ENCODE measurements around the gene ACBD6.
A peak's percentile ranks its signal among the peaks of the same experiment; 100 is the strongest.

ACBD6 gene

DNA sequence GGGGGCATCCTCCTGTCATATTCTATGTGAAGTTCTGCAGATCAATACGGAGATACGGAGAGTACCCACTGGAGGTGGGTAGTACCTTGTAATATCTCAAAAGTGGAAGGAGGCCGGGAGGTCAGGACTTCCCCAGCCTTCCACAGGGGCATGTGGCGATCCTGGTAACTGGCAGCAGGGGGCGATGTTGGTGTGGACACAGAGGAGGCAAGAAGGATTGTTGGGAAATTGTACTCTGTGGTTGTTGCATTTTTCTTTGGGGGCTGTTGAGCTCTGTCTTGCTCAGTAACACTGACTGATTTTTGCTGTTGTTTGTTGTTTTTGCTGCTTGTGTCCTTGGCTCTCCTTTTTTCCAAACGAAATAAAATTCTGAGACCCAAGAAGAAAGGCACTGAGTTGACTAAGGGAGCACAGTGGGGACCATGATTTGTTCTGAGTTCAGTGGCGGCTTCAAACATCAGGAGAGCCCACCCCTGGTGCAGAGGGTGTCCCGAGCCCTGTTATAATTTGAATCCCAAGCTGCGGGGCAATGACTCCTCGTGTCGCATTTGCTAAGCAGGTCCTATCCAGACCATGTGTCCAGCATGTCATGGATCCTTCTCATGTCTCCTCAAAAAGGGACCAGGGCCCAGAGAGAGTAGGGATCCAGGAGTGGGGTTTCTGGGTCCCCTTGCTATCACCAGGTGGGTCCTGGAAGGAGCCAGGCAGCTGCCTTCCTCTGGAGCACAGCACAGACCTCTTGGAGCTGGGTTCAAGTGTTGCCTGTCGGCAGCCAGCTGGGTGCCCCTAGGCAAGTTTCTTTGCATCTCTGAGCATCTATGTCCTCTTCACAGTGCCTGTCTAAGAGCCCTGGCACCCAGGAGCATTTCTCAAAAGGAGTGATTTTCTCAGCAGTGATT is 249.5 kb downstream of the ACBD6 start:
- ChIA-PET POLR2A (no interaction called here), CTCF (interaction anchor here (0.5 to 3.8 kb wide), 60 partner anchors 9 to 547 kb away, joined by 3 to 23 read pairs (median 3); no protein-coding TSS in a partner anchor)
- no peaks in the 10 kb centered on the region for H3K4me1 ChIP-seq (ENCODE audit: control insufficient read depth, insufficient read depth, low read length)
- no peaks in the 10 kb centered on the region for H3K9me3 ChIP-seq (ENCODE audit: control insufficient read depth, insufficient read depth, low read depth, low read length)
- no peak overlapping the region for H3K4me3 ChIP-seq (ENCODE audit: low read depth, low read length)
- TF ChIP-seq ZNF133 (tag by site-specific recombination; IDR thresholded peaks at IDR 0.05) (peak; percentile 42; the same call in 1 of the 2 replicates), ZFP37 (tag by site-specific recombination; IDR thresholded peaks at IDR 0.05) (0 out of 2 replicates have a peak, but pooled peaks have one; percentile 21), ZNF843 (tag by site-specific recombination; IDR thresholded peaks at IDR 0.05) (no peak), SP7 (tag by site-specific recombination; IDR thresholded peaks at IDR 0.05) (0 out of 2 replicates have a peak, but pooled peaks have one; percentile 17), ZNF350 (tag by site-specific recombination; IDR thresholded peaks at IDR 0.05) (no peak), GLIS1 (tag by site-specific recombination; IDR thresholded peaks at IDR 0.05) (peak; percentile 17; the same call in 1 of the 2 replicates), SCRT2 (tag by site-specific recombination; IDR thresholded peaks at IDR 0.05) (peak; percentile 39; the same call in 1 of the 2 replicates), ZNF423 (tag by site-specific recombination; IDR thresholded peaks at IDR 0.05) (no peak), ZNF366 (tag by site-specific recombination; conservative IDR thresholded peaks at IDR 0.05) (peak; percentile 38; the same call in 1 of the 2 replicates), ZNF248 (tag by site-specific recombination; IDR thresholded peaks at IDR 0.05) (no peak), ZNF501 (tag by site-specific recombination; IDR thresholded peaks at IDR 0.05) (0 out of 2 replicates have a peak, but pooled peaks have one; percentile 35), KLF8 (tag by site-specific recombination; IDR thresholded peaks at IDR 0.05) (0 out of 2 replicates have a peak, but pooled peaks have one; percentile 15), ZNF2 (tag by site-specific recombination; IDR thresholded peaks at IDR 0.05) (peak; percentile 99), ZNF654 (tag by site-specific recombination; IDR thresholded peaks at IDR 0.05; ENCODE audit: low read depth) (peak; percentile 94)
- TF ChIP-seq, protein P1, sequence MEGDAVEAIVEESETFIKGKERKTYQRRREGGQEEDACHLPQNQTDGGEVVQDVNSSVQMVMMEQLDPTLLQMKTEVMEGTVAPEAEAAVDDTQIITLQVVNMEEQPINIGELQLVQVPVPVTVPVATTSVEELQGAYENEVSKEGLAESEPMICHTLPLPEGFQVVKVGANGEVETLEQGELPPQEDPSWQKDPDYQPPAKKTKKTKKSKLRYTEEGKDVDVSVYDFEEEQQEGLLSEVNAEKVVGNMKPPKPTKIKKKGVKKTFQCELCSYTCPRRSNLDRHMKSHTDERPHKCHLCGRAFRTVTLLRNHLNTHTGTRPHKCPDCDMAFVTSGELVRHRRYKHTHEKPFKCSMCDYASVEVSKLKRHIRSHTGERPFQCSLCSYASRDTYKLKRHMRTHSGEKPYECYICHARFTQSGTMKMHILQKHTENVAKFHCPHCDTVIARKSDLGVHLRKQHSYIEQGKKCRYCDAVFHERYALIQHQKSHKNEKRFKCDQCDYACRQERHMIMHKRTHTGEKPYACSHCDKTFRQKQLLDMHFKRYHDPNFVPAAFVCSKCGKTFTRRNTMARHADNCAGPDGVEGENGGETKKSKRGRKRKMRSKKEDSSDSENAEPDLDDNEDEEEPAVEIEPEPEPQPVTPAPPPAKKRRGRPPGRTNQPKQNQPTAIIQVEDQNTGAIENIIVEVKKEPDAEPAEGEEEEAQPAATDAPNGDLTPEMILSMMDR (tag by site-specific recombination; IDR thresholded peaks at IDR 0.05) = peak; percentile 82
- TF ChIP-seq, protein P2, sequence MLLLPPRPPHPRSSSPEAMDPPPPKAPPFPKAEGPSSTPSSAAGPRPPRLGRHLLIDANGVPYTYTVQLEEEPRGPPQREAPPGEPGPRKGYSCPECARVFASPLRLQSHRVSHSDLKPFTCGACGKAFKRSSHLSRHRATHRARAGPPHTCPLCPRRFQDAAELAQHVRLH (tag by site-specific recombination; IDR thresholded peaks at IDR 0.05) = peak; percentile 68; the same call in 1 of the 2 replicates
- TF ChIP-seq, protein P3, sequence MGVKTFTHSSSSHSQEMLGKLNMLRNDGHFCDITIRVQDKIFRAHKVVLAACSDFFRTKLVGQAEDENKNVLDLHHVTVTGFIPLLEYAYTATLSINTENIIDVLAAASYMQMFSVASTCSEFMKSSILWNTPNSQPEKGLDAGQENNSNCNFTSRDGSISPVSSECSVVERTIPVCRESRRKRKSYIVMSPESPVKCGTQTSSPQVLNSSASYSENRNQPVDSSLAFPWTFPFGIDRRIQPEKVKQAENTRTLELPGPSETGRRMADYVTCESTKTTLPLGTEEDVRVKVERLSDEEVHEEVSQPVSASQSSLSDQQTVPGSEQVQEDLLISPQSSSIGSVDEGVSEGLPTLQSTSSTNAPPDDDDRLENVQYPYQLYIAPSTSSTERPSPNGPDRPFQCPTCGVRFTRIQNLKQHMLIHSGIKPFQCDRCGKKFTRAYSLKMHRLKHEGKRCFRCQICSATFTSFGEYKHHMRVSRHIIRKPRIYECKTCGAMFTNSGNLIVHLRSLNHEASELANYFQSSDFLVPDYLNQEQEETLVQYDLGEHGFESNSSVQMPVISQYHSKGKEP (tag by site-specific recombination; IDR thresholded peaks at IDR 0.05) = peak; percentile 51; the same call in 1 of the 2 replicates
- TF ChIP-seq, protein P4, sequence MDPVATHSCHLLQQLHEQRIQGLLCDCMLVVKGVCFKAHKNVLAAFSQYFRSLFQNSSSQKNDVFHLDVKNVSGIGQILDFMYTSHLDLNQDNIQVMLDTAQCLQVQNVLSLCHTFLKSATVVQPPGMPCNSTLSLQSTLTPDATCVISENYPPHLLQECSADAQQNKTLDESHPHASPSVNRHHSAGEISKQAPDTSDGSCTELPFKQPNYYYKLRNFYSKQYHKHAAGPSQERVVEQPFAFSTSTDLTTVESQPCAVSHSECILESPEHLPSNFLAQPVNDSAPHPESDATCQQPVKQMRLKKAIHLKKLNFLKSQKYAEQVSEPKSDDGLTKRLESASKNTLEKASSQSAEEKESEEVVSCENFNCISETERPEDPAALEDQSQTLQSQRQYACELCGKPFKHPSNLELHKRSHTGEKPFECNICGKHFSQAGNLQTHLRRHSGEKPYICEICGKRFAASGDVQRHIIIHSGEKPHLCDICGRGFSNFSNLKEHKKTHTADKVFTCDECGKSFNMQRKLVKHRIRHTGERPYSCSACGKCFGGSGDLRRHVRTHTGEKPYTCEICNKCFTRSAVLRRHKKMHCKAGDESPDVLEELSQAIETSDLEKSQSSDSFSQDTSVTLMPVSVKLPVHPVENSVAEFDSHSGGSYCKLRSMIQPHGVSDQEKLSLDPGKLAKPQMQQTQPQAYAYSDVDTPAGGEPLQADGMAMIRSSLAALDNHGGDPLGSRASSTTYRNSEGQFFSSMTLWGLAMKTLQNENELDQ (tag by site-specific recombination; IDR thresholded peaks at IDR 0.05; ENCODE audit: low read depth) = no peak
- no peak overlapping the region for H3K27ac ChIP-seq (ENCODE audit: extremely low read depth, low read depth, low read length)
- H3K36me3 ChIP-seq (ENCODE audit: control insufficient read depth in 2 of 2, insufficient read depth in 1 of 2, low read length in 2 of 2) = no peaks in the 10 kb centered on the region

Measured in HEK293 (cell line).